HG02798 (cell line): Measurements from ENCODE around the gene ZNF281.
"Not testable (repeated sequence)": the region's sequence is repeated elsewhere in the genome, so short reads cannot be mapped to it uniquely, and the experiment has no call there.

Experiments used
- ATAC-seq: cut with Tn5 transposase; IDR thresholded peaks from one replicate; pipeline ENCODE4 v1.9.1; 2021; ENCODE audit warnings: mild to moderate bottlenecking; ENCODE audit not compliant: unreplicated experiment, poor library complexity

The ZNF281 gene

DNA sequence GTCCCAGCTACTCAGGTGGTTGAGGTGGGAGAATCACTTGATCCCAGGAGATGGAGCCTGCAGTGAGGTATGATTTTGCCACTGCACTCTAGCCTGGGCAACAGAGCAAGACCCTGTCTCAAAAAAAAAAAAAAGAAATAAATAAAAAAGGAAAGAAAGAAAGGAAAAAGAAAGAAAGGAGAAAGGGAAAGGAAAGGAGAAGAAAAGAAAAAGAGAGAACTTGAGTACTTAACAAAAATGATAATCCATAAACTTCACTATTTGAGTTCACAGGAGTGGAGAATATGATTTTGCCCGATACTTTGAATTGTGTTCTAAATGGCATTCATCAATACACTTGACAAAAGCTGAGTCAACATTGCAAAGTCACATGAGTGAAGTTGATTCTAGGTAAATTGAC lies 23.8 kb upstream of the ZNF281 start:
- no peak for ATAC-seq

DNA sequence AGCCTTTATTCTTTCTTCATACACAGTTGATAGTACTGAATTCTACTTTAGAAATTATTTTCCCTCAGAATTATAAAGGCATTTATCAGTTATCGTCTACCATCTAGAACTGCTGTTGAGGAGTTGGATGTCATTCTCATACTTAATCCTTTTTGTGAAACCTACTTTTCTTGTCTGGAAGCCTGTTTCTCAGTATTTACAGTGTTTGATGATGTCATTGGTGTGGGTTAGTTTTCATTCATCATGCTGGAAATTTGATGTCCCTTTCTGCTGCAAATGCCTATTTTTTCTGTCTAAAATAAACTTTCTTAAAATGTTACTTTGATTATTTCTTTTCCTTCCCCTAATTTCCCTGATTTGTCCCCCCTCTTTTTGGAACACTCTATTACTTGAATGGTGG lies 22.8 kb upstream of the ZNF281 start:
- ATAC-seq: no peak

DNA sequence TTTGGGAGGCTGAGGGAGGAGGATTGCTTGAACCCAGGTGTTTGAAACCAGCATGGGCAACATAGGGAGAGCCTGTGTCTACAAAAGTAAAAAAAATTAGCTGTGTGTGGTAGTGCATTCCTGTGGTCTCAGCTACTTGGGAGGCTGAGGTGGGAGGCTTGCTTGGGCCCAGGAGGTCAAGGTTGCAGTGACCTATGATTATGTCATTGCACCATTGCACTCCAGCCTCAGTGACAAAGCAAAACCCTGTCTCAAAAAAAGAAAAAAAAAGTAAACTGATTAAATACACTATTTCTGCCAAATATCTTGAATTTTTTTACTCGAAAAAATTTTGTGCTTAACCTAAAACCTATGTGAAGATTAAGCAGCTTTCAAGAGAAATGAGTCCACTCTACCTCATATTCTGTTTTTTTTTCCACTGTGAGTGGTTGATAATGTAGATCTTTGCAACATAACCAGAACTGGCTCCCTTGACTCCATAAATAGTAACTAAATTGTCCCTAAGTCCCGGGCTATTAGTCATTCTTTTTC lies 19.4 kb upstream of the ZNF281 start:
- ATAC-seq: no peak

DNA sequence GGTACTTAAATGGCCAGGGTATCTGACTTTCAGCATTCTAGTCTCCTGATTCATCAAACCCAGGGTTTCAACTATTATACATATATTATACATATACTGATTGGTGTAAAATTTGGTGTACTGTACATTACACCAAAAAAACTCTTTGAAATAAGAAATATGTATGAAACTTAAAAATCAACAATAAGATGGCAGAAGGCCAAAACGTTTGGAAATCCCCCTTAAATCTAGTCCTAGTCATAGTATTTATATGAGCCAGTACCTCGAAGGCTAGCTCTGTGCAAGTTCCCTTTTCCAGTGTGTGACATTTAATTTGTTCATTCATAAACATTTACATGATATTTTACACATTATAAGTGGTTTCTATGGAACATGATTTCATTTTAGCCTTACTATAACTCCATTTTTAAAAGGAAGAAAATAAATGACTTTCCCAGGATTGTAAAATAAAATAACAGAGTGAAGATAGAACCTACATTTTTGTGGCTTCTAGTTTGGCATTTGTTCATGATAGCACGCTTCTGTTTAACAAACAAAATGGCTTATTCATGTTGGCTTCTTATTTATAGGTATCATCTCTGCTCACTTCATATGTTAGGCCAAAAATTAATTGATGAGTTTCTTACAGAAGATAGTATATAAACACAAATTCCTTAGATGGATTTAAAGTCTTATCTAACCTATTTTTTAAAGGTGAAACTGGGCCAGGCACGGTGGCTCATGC lies 18.8 kb upstream of the ZNF281 start:
- no peak for ATAC-seq

DNA sequence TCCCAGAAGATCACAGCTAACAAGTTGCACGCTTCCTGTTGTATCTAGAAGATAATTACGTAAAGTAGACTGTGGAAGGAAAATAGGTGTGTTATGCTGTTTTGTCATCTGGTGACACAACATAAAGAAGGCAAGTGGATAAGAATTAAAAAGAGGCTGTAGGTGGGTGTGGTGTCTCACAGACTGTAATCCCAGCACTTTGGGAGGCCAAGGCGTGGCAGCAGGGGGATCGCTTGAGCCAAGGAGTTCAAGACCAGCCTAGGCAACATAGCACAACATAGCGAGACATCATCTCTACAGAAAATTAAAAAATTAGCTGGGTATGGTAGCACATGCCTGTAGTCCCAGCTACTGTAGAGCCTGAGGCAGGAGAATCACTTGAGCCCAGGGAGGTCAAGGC lies 17.9 kb upstream of the ZNF281 start:
- ATAC-seq: no peak

DNA sequence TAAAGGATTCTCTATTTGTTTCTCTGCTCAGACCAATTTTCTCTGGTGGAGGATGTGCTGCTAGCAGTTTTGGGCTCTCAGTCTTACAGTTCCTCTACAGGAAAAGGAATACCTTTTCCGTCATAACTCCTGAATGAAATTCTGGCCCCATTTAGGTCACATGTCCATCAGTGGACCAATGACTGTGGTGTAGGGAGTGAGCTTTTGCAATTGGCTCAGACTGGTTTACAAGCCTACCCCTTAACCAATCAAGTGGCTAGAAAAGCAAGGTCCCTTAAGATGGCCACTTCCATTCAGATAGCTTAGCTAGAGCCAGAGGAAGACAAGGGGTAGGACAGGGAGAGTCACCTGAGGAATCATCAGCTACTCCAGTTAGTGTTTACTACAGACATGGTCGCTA lies 16.4 kb upstream of the ZNF281 start:
- ATAC-seq: no peak

DNA sequence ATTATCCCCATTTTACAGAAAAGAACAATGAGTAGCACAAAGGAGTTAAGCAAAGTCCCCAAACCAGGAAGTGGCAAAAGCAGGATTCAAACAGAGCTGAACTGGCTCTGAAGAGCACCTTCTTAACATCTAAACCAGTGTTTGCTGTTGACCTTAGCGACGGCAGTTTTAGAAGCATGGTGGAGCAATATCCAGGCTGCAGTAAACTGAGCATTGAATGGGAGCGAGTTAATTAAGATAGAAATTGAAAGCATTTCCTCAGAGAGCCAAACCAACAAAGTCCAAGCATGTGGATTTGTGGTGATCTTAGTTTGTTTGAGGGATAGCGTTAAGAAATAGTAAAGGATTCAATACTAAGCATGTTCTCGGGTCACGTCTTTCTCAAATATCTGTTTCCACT lies 13.4 kb upstream of the ZNF281 start:
- ATAC-seq: no peak

DNA sequence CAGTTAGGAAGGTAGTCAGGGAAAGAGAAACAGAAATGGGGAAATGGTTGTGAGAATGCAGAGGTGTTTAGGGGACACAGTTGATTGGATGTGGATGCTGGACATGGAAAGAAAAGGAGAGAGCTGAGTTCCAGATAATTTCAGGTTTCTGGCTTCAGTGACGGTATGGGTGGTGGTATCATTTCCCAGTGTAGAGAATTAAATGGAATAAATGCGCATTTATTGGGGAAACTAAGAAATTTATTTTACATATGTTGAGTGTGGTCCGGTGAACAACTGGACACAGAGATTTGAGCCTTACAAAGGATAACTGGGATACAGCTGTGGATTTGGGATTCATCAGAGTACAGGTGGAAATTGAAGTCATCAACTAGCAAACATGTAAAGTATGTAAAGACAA lies 12.4 kb upstream of the ZNF281 start:
- no peak for ATAC-seq

DNA sequence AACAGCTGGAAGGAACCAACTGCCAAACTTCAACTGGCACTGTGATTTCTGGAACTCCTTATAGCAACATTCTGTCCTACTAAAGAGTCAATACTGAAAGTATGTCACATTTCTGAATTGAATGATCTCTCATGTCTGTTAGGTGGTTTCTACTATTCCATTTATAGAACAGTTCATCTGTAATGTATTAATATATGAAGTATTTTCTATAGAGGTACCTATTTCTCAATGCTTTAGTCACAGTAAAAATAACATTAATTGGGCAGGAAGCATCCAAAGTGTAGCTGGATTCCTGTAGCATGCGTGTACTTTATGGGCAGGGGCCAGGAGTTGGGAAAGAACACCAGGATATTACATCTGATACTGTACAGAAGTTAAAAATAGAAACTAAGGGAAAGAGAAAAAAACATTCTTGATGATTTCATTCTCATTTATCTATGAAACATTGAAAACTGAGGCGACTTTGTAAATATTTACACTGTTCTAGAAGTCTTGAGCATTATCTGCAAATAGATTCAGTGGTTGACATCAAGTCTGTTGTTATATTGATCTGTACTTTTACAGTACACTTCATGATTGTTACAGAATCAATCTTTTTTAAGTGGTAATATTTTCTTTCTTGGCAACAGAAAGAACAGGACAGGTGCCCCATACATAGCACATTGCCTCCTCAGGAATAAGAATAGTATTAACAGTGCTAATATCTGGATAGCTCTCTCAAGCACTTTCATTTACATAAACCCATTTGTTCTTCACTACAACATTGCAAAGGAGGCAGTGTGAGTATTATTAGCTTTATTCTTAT lies 6.2 kb upstream of the ZNF281 start:
- ATAC-seq: peak; percentile 82

DNA sequence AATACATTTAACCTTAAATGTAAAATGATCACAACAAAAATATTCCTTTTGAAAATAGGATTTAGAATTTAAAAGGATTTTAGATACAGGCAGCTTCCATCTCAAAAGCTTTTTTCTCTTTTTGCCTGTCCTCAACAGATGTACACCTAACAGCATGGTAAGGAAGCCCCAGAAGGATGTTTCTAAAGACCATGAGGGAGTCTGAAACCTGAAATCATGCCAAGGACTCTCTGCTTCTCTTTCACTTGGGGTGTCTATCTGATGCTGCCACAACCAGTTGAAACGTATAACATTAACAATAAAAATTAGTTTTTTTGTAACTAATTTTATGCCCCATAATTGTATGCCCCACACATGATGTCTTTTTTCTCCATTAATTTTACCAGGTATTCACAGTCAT lies 5.4 kb upstream of the ZNF281 start:
- peak; percentile 67 for ATAC-seq

DNA sequence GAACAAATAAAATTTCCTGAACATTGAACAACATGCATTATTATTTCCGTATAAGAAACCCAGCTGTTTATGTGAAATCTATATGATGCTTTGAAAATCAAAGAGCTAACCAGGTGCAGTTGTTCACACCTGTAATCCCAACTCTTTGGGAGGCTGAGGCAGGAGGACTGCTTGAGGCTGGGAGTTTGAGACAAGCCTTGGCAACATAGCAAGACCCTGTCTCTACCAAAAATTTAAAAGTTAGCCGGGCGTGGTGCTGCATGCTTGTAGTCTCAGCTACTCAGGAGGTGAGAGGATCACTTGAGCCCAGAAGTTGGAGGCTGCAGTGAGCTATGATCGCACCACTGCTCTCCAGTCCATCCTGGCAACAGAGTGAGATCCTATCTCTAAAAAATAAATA lies 4.8 kb upstream of the ZNF281 start:
- ATAC-seq: no peak

DNA sequence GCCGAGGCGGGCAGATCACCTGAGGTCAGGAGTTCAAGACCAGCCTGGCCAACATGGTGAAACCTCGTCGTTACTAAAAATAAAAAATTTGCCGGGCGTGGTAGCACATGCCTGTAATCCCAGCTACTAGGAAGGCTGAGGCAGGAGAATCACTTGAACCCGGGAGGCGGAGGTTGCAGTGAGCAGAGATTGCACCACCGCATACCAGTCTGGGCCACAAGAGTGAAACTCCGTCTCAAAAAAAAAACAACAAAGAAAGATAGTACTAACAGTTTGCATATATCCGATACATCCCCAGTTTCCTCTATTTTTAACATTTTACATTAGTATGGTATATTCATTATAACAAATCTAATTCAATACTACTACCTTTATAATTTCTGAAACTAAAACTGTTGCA lies 3.9 kb upstream of the ZNF281 start:
- not testable (repeated sequence) for ATAC-seq

DNA sequence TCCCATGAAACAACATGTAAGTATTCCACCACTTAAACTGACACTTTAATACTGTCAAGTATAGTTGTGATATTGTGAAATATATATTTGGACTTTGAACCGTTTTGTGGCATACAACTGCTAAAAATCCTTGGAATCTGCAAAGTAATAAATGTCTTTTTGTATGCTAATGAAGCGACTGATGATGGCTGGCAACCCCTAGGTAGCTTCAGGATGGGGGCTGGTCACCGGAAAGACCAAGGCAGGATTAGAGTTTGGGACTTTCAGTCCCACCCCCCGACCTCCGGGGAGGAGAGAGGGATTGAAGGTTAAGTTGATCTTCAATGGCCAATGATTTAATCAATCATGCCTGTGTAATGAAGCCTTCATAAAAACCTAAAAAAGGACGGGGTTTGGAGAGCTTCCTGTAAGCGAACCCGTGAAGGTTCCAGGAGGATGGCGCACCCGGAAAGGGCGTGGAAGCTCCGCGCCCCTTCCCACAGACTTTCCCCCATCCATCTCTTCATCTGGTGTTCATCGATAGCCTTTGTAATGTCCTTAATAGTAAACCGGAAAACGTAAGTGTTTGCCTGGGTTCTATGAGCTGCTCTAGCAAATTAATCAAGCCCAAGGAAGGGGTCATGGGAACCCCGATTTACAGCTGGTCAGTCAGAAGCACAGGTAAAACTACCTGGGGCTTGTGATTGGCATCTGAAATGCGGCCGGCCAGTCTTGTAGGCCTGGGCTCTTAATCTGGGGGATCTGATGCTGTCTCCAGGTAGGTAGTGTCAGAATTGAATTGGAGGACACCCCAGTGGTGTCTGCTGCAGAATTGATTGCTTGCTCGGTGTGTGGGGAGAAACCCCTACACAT lies 1.8 kb upstream of the ZNF281 start:
- no peak for ATAC-seq

DNA sequence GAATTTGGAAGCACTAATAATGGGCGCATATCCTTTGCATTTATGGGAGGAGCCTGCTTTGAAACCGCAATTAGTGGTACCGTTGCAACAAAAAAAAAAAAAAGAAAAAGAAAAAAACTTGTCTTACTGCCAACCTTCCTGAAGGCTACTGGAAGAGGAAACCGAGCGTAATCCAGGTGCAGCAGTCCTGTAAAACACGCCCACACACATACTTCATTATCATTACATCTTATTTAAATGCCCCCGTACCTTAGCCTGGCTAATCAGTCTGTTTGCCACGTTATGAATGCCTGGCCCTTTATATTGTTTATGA lies 686 bp upstream of the ZNF281 start:
- ATAC-seq: peak; percentile 9

DNA sequence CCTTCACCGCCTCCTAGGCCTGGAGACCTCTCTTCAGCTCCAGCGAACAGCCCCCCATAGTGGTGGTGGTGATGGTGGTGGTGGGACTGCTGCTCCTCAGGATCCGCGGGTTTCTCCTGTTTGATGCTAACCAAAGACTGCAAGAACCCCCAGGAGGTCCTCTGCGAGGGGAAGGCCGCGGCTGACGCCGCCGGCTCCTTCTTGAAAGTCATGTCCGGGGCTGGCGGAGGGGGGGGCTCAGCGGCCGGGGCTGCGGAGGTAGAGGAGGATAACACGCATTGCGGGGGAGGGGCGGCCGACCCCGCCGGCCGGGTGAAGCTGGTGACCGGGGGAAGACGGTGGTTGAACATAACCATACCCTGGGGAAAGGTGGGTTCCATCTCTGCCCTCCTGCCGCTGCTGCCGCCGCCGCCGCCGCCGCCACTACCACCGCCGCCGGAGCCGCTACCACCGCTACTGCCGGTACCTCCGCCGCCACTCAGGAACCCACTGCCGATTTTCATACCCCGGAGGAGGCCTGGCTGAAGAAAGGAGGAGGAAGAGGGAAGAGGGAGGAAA lies 554 bp downstream of the ZNF281 start:
- ATAC-seq: peak; percentile 26

DNA sequence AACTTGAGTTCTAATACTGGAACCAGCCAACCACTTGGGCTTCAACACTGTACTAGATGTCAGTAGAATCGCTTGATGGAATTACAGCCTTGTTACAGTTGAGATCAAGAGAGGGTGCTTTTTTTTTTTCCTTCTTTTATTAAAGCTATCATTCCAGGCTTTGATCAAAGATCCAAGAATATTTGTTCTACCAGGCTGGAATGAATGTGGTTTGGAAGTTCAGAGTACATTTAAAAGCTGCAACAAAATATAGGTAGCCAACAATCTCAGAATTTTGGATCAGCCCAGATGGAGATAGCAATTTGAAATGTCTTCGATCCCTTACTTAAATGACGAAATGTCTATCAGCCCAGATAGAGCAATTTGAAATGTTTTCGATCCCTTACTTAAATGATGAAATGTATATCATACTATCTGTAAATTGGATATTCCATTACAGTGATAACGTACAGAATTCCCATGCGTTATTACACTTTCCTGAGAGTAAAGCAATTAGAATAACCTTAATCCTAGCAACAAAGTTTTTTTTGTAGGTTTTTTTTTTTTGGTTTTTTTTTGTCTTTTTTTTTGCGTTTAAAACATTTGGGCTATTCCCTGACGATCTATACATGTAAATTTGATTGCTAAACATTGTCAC lies 3.6 kb downstream of the ZNF281 start:
- ATAC-seq: no peak

DNA sequence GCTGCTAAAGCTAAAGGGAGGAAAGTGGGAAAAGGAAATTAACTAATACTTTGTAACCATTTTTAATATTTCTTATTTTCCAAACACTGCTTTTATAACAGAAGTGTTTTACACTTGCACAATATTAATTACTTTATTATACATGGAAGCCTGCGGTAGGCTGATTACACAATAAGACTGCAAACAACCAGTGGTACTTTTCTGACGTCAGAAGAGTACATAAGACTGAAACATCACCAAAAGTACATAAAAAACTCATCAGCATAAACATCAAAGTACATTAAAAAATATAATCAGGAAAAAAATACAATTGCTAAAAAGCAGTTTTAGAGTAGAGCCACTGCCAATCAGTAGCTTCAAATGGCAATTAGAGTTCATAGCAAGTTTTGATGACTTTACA lies 4.6 kb downstream of the ZNF281 start:
- no peak for ATAC-seq

DNA sequence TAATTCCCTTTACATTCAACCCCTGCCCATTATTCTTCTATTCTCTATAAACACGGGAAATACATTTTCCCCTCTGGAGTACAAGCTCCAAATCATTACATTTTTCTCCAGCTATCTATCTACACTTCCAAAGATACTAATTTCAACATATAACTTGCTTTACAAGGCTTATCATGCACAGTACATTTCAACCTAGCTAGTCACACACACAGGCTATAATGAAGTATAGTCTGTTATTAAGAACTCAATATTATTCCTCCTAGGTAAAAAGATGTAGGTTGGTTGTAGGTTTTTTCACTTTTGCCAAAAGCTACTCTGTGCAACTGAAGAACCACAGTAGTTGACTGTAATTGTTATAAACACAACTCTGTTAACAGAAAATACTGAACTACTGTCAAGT lies 8.1 kb downstream of the ZNF281 start:
- ATAC-seq: no peak

DNA sequence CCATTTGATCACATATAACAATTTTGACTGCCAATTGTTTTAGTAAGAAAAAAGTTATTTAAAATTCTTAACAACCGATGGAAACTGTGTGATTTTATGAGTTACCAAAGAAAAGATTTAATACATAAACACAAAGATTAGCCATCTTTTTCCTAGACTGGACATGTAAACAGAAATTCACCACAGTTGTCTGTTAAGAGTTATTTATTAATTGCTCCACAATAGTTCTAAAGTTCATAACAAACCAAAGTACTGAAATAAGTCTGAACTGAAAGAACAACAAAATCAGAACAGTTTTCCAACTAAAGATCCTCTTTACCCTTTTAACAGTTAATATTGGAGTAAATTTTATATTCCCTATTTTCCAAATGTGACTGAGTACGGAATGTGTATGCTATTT lies 8.6 kb downstream of the ZNF281 start:
- ATAC-seq: no peak

DNA sequence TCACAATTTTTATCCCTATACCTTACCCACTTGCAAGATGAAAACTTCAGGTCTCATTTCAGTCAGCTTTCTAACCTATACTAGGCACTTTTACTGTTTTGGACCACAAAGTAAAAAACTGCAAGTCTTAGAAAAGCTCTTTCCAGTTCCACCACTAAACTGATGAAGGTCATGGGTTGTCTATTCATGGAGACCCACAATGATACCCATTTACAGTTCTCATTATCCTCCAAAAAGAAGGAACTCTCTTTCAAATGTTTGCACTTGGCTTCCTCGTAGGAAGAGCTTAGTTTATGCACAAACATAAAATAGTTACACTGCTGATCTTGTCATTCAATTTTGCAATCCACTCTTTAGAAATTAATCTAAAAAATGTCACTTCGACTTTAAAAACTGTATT lies 9.3 kb downstream of the ZNF281 start:
- ATAC-seq: no peak
